Uterus (tissue), 4 donors: ENCODE results near the gene COMMD10. TPM values are rescaled to one million over a fixed set of nuclear protein-coding genes. Genes with fewer than 3 reads are reported as not detected.

Source experiments
- DNase-seq, 2 donors: peaks; one replicate each; pipeline ENCODE4 v3.0.0-alpha.2; 2019 to 2020
- H3K27ac ChIP-seq, 2 donors: fragments of 200-600 bp; sonication (generic); 1 replicate in 1 of 2; 2 replicates in 1 of 2; pipeline ENCODE4 v1.5.1; 2016 to 2018
- H3K27me3 ChIP-seq, 2 donors: fragments of 200-600 bp; sonication (generic); one replicate each; pipeline ENCODE4 v1.5.1; 2018 to 2019; ENCODE audit warnings: control low read depth in 1 of 2
- H3K36me3 ChIP-seq, 2 donors: fragments of 200-600 bp; sonication (generic); one replicate each; pipeline ENCODE4 v1.5.1; 2019; ENCODE audit warnings: control low read depth in 1 of 2
- H3K4me1 ChIP-seq, 2 donors: fragments of 200-600 bp; sonication (generic); one replicate each; pipeline ENCODE4 v1.5.1; 2018 to 2019; ENCODE audit warnings: control low read depth in 1 of 2
- H3K4me3 ChIP-seq, 2 donors: fragments of 200-600 bp; sonication (generic); 1 replicate in 1 of 2; 2 replicates in 1 of 2; pipeline ENCODE4 v1.5.1; 2018 to 2019; ENCODE audit warnings: mild to moderate bottlenecking in 1 of 2
- H3K9me3 ChIP-seq, 2 donors: fragments of 200-600 bp; sonication (generic); one replicate each; pipeline ENCODE4 v1.5.1; 2019; ENCODE audit warnings: control low read depth in 1 of 2
- CTCF ChIP-seq, 4 experiments: fragments of 200-600 bp in 2 of 4; fragments of 450-650 bp in 2 of 4; sonication (generic) in 2 of 4; IDR thresholded peaks; one replicate each; pipeline ENCODE4 v1.5.1; 2016 to 2019; ENCODE audit warnings: antibody characterized with exemption in 4 of 4, mild to moderate bottlenecking in 2 of 4, moderate library complexity in 1 of 4
- POLR2A ChIP-seq, 2 donors: fragments of 450-650 bp; IDR thresholded peaks; one replicate each; pipeline ENCODE4 v1.6.1; 2016; ENCODE audit warnings: antibody characterized with exemption in 2 of 2, mild to moderate bottlenecking in 1 of 2, moderate library complexity in 1 of 2
- intact Hi-C: fragments of 100-400 bp; cut with DNase I; formaldehyde crosslinking; loops from one replicate; pipeline ENCODE4 v1.15.1; 2023; ENCODE audit warnings: low total_unique reads
- total RNA-seq, 4 donors: library from RNA; depleted of rRNA in 3 of 4; stranded (reverse); fragments of >200 nt in 3 of 4; gene quantifications; one replicate each; pipeline versions ENCODE4 v1.1.0 to v1.2.4, GENCODE V29; 2014 to 2023
- donor health status: DM: yes; HTN: yes; CAD: no.

The COMMD10 gene
- total RNA-seq, 4 donors from 2014 or later, result 37.3 to 82.6 (median 67.3) TPM

DNA sequence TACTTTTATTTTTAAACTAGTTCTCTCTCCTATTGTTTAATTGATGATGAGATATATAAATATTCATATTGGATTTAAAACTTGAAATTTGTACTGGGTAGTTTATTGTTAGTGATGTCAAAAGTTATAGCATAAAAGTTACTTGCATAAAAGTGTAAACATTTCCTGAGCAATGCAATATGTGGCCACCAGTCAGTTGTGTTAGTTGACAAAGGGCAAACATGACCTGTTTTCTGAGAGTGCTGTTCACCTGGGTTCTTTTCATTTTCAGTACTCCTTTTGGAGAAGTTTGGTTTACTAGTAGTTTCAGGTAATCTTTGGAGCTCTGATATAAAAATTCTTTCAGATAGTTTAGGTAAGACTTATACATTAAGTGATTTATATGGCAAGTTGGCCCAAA lies 69.4 kb downstream of the COMMD10 start:
- Histone ChIP-seq H3K9me3 (no peaks in the 10 kb centered on the region), H3K4me3 (no peak overlapping the region), H3K27ac (no peak overlapping the region), H3K36me3 (no peaks in the 10 kb centered on the region), H3K4me1 (no peaks in the 10 kb centered on the region), H3K27me3 (no peaks in the 10 kb centered on the region)
- intact Hi-C loops, result no loop called here
- DNase-seq, result no peak
- TF ChIP-seq POLR2A (IDR thresholded peaks at IDR 0.05), result no peak
- TF ChIP-seq CTCF (IDR thresholded peaks at IDR 0.05), result no peak

- intact Hi-C loops, result no loop called here
- H3K9me3 ChIP-seq, result no peaks in the 10 kb centered on the region
- no peaks in the 10 kb centered on the region for H3K27me3 ChIP-seq
- H3K36me3 ChIP-seq, result no peaks in the 10 kb centered on the region
- no peak for TF ChIP-seq POLR2A (IDR thresholded peaks at IDR 0.05)
- no peak overlapping the region for H3K27ac ChIP-seq
- DNase-seq, result no peak
- no peaks in the 10 kb centered on the region for H3K4me1 ChIP-seq
- H3K4me3 ChIP-seq, result no peak overlapping the region
These were observed 70.1 kb downstream of the COMMD10 start for GRCh38 chr5:116154931-116155330.

DNA sequence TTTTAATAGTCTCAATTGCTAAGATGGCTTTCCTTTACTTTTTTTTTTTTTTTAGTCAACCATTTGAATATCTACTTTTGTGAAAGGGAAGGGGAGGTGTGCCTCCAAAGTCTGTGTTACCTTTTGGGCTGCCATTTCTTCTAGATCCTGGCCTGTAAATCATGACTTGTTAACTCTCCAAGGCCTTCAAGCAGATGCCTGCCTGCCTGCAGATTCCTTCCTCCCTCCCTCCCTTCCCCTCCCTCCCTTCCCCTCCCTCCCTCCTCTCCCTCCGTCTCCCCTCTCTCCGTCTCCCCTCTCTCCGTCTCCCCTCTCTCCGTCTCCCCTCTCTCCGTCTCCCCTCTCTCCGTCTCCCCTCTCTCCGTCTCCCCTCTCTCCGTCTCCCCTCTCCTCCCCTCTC lies 73.1 kb downstream of the COMMD10 start:
- Histone ChIP-seq H3K4me1 (no peaks in the 10 kb centered on the region), H3K36me3 (no peaks in the 10 kb centered on the region), H3K9me3 (no peaks in the 10 kb centered on the region), H3K27ac (no peak overlapping the region), H3K27me3 (no peaks in the 10 kb centered on the region), H3K4me3 (no peak overlapping the region)
- TF ChIP-seq CTCF (IDR thresholded peaks at IDR 0.05) (no peak), POLR2A (IDR thresholded peaks at IDR 0.05) (no peak)
- no peak for DNase-seq
- intact Hi-C loops, result no loop called here

GRCh38 chr5:116159006-116159405 lies 74.2 kb downstream of the COMMD10 start:
- no peak overlapping the region for H3K4me3 ChIP-seq
- H3K27me3 ChIP-seq, result no peaks in the 10 kb centered on the region
- H3K9me3 ChIP-seq, result no peaks in the 10 kb centered on the region
- no peaks in the 10 kb centered on the region for H3K36me3 ChIP-seq
- DNase-seq, result no peak
- no peak overlapping the region for H3K27ac ChIP-seq
- H3K4me1 ChIP-seq, result no peaks in the 10 kb centered on the region
- intact Hi-C loops, result no loop called here
- TF ChIP-seq POLR2A (IDR thresholded peaks at IDR 0.05) (no peak), CTCF (IDR thresholded peaks at IDR 0.05) (no peak)

GRCh38 chr5:116174111-116174510 lies 89.3 kb downstream of the COMMD10 start:
- H3K4me1 ChIP-seq, result no peaks in the 10 kb centered on the region
- intact Hi-C loops, result no loop called here
- no peaks in the 10 kb centered on the region for H3K27me3 ChIP-seq
- no peak for DNase-seq
- TF ChIP-seq CTCF (IDR thresholded peaks at IDR 0.05), result no peak
- TF ChIP-seq POLR2A (IDR thresholded peaks at IDR 0.05), result no peak
- no peak overlapping the region for H3K4me3 ChIP-seq
- H3K27ac ChIP-seq, result no peak overlapping the region
- peaks cover 0 to 5% of the 10 kb centered on the region in 2 donors for H3K9me3 ChIP-seq
- no peaks in the 10 kb centered on the region for H3K36me3 ChIP-seq

- Histone ChIP-seq H3K27ac (no peak overlapping the region), H3K36me3 (no peaks in the 10 kb centered on the region), H3K4me1 (no peaks in the 10 kb centered on the region), H3K4me3 (no peak overlapping the region), H3K27me3 (no peaks in the 10 kb centered on the region), H3K9me3 (peaks cover 0 to 5% of the 10 kb centered on the region in 2 donors)
- no peak for DNase-seq
- intact Hi-C loops, result no loop called here
- TF ChIP-seq CTCF (IDR thresholded peaks at IDR 0.05), result no peak
These were observed 91.3 kb downstream of the COMMD10 start for GRCh38 chr5:116176121-116176520.
